Kidney tubule cell (primary cell): ENCODE results near the gene MAML3.

Experiments used
- DNase-seq: peaks from one replicate; pipeline ENCODE4 v3.0.0-alpha.2; 2018; ENCODE audit warnings: low spot score

MAML3 gene

DNA sequence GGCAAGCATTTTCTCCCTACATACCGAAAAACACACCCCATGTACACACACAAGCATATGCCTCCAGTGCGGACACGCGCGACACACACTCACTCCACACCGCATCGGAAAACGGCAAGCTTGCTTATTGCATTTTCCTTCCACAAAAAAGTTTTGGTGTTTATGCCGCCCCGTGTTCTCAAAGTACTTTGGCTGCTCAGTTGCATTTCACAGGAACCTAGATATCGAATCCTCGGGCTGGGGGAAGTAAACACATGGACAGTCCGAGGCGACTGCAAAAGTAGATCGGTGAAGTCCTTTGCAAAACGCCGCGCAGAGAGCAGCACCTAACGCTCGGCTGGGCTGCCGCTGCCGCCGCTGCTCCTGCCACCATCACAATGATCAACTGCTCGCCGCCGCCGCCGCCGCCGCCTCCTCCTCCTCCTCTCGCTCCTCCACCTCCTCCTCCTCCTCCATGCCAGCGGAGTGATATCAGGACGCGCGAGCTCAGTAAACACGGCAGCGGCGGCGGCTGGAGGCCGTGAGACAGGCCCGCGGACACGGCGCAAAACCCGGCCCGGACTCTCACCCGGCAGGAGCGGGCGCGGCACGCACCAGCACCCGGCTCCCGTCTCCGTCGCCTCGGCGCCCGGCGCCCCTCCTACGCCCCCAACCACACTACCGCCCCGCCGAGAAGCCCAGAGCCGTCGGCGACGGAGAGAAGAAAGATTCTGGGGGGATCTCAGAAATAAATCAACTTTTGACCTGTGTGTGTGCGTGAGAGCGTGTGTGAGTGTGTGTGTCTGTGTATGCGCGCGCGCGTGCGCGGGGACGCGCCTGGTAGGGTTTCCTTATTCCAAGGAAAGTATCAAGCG lies at the start of gene MAML3:
Gene MAML3, minus strand, starts transcription at position 467 of the 854 bp plus-strand sequence. CDS start 857 bp downstream, outside the sequence.
- peak; percentile 97 for DNase-seq

DNA sequence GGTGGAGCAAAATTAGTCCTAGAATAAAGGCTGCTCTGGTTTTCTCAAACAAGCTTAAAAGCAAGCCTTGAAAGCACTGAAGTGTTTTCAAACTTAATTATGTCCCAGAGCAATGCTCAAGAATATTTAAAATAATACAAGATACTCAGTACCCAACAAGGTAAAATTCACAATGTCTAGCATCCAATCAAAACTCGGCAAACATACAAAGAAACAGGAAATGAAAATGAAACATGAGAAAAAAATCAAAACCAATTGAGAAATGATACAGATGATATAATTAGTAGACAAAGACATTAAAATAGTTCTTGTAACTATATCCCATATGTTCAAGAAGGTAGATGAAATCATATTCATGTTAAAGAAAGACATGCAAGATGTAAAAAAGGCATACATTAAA lies 45.0 kb upstream of the MAML3 start:
- DNase-seq: no peak

DNA sequence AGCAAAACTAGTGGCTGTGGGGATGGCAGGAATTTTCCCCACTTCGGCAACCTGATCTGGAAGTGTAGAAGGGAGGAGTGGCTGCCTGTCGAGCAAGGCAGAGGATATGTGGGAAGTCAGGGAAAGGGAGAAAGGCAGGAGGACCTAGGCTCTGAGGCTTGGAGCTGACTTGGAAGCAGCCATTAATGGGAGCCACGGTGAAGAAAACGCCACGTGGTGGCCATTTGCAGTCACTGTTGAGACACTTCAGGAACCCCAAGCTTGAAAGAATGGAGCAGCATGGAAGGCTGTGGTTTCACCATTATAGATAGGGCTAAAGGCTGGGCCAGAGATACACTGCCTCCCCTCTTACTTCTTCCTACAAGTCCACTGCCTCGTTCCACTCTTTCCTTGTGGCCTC lies 41.8 kb upstream of the MAML3 start:
- no peak for DNase-seq

DNA sequence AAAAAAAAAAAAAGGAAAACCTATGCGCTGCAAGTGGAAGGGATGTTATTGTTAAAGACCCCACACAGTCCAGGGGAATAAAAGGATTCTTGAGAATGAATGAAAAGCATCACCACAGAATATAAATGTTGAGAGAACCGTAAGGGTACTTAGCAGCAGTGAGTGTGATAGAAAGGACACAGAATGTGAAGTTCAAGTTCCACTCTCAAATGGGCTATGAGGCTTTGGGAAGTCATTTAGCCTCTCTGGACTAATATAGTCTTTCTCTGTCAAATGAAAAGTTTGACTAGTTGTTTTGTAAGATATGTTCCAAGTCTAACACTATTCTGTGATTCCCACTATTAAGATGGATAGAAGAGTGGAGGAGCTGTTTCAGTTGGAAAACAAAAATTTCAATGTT lies 35.8 kb upstream of the MAML3 start:
- no peak for DNase-seq

DNA sequence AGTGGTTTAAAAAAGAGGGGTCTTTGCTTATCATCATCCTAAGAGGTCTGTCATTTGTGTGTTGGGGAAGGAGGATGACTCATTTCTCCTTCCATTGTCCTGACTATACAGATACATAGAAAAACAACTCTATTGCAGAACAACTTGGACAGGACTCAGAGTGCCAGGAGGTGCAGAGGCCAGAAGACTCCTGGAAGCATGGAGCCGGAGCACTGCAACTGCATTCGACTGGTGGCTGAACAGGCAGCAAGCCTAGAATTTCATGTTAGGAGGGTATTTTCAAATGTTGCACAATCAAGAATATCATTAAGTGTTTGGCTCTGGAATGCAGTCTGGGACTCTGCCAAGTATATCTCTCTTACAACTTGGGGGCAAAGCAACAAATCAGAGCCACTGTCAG lies 35.0 kb upstream of the MAML3 start:
- DNase-seq: peak; percentile 64

DNA sequence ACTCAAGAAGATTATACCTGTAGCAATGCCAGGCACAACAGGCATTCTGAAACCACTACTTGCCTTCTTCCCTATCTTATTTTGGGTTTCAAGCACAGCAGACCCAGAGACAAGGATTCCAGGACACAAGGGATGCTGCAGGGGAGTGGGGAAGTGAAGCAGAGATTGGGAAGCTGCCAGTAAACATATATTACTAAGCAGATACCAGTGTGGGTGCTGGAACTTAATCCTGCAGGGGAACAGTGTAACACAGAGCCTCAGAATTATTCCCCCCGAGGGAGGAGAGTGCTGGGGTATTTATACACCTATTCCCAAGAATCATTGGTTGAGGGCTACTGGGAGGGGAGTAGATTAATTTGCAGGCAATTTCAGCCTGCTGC lies 33.3 kb upstream of the MAML3 start:
- DNase-seq: no peak

DNA sequence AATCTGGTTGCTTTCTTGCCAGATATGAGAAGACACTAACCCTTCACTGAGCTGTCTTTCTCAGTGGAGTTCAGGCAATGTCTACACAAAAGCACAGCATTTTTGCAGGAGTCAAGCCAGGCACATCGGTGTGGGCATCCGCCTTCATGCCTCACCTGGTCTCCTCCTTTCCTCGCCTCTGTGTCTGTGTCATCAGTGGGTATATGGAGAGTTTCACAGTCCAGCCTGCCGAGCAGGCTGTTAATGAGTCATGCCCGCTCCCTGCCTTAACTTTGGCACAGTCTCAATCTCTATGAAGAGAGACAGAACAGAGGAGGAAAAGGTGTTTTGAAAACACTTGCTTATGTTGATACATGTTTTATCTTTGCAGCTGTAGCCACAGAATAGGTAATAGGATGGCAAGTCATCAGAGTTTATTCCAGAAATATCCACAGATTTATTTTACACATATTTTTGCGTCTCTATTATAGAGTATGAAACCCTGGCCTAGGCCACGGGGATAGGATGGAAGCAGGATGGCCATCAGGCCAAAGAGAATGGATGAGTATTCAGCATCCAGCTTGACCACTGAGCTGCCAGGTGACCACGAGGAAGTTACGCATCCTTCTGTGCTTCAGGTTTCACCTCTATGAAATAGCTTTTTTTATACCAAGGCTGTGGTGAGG lies 32.8 kb upstream of the MAML3 start:
- DNase-seq: peak; percentile 90

DNA sequence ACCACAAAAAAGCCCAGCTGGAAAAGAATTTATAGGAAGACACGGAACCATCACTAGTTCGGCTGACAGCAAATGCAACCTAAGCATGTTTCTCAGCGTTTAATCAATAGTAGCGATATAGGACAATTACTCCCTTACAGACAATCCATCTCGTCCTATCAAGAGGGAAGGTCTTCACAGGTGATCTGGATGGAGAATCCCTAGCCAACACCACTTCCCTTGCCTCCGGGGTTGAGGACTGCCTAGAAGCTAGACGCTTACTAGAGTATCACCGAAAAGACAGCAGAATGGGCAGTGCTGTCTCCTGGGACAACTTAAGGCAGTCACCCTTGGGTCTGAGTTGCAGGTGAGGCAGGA lies 32.1 kb upstream of the MAML3 start:
- no peak for DNase-seq

DNA sequence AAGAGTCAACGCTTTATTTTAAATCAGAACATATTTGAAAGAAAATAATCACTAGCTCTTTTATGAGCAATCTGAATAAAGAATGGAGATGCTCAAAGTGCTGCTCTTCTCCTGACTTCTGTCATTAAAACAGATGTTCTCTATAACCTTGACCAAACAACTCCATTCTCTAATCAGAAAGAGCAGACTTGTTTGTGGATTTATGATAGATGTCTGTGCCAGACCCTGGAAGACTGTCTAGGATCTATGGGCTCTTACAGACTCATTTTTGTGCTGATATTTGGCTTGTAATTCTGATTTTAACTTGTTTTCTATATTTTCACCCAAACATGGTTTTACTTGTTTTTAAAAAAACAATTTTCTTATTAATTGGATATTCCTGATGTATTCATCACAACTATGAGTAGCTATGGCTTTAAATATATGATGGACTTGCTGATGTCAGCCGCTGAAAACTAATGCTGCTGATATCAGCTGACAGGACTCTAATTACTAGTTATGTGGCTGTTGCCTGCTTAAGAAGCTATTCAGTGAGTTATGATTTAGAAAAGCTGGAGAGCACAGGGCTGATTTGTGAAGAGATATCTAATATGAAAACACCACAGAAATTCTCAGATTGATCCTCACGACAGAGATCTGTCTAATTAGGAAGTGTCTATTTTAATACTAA lies 31.6 kb upstream of the MAML3 start:
- no peak for DNase-seq

DNA sequence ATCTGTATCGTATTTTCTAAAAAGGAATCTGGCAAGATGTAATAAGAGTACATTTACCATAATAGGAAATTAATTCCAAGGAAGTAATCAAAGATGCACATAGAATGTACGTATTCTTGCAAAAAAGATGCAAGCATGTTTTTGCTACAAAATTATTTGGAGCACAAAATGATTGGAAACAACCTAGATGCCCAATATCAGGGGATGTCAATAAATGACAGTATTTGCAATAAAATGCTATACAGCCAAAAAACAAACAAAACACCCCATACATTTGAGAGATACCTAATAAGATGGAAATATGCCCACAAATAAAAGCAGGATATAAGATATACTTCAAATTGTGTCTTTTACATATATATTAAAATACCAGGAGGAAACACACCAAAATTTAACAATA lies 29.3 kb upstream of the MAML3 start:
- no peak for DNase-seq

DNA sequence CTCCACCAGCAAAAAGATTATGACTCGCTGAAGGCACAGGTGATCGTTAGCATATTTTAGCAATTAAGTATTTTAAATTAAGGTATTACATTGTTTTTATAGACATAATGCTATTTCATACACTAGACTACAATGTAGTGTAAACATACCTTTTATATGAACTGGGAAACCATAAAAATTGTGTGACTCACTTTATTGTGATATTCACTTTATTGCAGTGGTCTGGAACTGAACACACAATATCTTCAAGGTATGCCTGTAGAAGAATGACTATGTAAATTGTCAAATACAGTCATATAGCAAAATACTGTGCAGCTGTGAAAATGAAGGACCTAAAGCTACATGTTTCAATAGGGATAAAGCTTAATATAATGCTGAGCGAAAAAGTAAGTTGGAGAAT lies 26.6 kb upstream of the MAML3 start:
- no peak for DNase-seq

DNA sequence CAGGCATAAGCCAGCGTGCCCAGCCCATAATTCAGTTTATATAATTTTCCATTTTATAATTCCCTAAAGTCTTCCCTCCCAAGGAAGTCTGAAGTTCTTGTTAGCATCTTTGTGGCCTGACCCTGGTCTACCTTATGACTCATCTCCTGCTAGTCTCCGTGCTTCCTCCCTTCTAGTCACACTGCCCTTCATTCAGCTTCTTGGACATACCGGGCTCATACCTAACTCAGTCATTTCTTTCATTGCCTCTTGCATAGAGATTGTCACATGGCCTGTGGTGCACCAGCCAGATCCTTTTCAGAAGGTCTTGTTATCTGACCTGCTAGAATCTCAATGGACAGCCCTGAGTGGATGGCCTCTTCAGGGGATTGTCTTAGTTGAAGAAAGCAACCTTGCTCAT lies 22.8 kb upstream of the MAML3 start:
- peak; percentile 63 for DNase-seq

DNA sequence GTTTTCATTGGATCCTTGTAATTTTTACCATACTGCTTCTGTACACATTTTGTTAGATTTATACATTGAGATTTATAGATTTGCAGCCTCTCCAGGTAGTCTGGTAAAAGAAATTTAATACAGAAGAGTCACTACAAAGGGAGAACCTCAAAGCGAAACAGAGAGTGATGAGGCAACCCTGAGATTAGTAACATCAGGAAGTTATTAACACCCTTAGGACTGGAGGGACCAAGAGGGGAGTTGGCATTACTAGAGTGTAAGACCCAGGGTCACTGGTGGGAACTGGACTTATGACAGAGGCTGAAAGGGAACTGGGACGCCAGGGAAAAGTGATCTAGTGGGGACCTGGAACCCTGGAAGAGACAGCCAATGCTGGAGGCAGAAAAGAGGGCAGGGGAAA lies 20.6 kb upstream of the MAML3 start:
- no peak for DNase-seq

DNA sequence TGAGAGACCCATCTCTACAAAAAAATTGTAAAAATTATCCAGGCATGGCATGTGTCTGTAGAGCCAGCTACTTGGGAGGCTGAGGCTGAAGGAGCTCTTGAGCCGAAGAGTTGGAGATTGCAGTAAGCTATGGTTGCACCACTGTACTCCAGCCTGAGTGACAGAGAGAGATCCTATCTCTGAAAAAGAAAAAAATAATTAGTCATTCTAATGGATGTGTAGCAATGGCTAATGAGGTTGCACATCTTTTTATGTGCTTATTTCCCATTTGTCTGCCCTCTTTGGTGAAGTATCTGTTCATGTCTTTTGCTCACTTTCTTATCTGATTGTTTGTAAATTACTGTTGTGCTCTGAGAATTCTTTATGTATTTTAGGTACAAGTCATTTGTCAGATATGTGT lies 19.0 kb upstream of the MAML3 start:
- no peak for DNase-seq

DNA sequence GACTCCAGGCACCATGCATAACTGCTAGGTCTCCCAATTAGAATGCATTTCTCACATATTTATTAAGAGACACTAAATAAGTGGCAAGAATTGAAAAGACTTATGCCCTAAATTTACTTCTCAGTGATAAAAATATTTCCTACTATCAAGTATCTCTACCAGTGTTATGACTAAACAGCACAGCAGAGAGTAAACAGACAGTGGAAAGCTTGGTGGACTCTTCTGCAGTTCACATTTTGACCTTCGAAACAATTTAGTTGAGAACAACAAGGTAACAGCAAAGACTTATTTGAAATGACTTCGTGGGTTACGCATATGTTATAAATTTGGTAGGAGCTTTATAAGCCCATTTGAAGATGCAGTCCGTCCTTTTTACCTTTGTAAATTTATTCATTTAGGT lies 16.3 kb upstream of the MAML3 start:
- DNase-seq: no peak

DNA sequence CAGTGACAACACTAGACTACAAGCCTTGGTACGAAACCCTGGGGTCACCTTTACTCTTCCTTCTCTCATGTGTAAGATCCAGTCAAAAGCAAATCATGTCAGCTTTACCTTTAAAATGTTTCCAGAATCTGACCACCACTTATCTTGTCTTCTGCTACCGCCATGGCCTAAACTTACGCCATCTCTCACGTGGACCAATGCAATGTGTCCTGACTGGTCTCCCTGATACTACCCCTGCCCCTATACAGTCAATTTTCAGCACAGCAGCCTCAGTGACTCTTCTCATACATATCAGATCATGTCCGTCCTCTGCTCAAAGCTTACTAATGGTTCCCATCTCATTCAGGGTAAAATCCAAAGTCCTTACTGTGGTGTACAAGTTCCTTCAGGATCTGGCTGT lies 15.0 kb upstream of the MAML3 start:
- no peak for DNase-seq

DNA sequence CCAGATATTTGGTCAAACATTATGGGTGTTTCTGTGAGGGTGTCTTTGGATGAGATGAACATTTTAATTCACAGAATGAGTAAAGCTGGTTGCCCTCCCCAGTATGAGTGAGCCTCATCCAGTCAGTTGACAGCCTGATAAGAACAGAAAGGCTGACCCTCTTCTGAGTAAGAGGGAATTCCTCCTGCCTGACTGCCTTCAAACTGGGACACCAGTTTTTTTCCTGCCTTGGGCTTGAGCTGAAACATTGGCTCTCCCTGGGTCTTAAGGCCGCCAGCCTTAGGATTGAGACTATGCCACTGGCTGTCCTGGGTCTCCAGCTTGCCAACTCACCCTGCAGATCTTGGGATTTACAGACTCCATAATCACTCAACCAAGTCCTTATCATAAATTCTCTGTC lies 14.5 kb upstream of the MAML3 start:
- DNase-seq: peak; percentile 26

DNA sequence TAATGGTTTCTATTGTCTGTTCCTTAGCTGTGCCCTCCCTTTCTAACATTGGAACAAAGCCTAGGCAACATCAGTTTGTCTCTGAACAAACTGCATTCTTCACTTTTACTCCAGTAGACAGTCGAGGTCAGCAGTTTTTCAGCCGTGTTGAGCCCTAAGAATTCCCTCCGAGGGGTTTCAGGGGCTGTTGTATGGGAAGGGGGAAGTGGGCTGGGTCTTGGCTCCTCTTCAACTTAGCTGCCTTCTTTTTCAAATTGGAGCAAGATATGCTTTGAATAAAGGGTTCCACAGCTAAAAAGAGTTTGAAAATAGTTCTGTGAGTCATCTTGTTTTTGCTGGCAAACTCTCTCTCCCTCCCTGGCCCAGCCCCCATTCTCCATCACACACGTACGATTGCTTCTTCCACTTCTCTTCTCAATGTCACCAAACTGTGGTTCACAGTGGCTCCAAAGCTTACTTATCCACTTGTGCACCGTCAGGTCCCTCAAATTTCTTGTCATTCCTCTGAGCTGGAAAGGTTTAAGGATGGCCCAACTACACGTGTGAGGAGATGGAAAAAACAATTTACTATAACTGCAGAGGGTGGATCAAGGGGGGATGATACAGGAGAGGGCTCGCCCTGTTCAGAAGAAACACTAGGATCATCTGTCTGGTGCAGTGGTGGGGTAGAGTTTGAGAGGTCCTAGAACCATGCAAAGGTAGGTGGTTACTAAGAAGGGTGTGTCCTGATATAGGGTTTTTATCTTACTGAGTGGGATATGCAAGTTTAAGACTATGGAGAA lies 9.2 kb upstream of the MAML3 start:
- DNase-seq: no peak

DNA sequence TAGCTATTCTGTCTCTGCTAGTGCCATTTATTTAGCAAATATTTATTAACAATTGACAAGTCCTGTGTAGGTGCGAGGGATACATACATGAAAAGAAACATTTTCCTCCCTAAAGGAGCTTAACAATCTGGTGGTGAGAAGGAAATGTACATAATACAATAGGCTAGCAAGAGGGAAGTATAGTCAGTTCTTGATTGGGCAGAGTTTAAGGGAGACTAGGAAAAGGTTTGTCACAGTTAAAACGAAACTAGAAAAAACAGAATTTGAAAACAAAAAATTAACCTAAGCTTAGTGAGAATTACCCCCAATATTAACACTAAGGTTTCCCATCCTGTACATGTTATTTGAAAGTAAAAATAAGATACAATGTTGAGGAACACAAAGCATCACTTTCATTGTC lies 8.6 kb upstream of the MAML3 start:
- no peak for DNase-seq

DNA sequence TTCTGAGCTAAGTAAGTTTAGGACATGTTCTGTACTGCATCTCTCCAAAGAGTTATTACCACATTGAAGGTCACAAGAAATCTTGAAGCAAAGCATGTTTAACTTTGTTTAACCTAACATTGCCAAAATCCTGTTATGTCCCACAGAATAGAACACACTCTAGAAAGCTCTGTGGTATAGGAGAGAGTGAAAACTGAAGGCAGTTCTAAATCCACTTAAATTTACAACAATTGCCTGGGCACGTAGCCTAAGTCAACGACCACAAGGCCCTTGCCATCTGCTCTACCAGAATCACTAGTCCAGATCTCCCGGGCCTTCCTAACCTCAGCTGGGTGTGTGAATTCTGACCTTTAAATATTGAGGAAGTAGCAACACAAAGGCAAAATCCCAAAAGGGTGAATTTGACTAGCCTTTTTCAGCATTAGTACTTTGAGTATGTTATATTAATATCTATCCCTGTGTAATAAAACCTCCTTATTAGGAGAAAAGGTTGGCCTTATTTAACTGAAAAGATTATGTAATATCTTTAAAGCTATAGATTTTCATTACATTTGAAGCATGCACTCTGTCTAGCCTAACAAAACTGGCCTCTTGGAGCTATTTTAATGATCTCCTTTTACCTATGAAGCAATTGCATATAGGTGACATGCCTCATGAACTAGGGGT lies 4.5 kb upstream of the MAML3 start:
- no peak for DNase-seq

DNA sequence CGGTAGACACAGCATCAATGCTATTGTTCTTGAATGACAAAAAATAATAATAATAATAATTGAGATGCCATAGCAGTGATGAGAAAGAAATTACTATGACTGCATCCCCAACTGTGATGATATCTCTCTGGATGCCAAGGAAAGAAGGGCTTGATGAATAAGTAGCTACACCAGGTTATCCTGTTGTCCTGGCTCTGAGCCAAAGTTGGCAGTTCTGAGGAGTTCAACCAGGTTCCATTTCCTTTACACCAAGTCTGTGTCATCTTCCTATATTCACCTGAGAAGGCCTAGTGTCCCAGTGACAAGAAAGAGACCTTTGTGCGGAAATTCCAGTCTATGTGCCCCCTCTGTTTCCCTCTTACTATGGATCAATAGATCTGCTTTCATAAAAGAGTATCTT lies 3.4 kb upstream of the MAML3 start:
- peak; percentile 52 for DNase-seq
